ENCODE data around the gene RPS23. TPM values are rescaled to one million over a fixed set of nuclear protein-coding genes. Genes with fewer than 3 reads are reported as not detected.
"Not testable (repeated sequence)": the region's sequence is repeated elsewhere in the genome, so short reads cannot be mapped to it uniquely, and the experiment has no call there.

The RPS23 gene
- total RNA-seq, 2 experiments from 2014 or later = 3,081 to 3,109 TPM

GRCh38 chr5:82285206-82285605 lies 7.1 kb upstream of the RPS23 start:
- Mint-ChIP-seq H3K27ac (no peak overlapping the region), H3K4me3 (no peak overlapping the region), H3K4me1 (ENCODE audit: low read depth) (peaks cover 13% of the 10 kb centered on the region), H3K9me3 (no peaks in the 10 kb centered on the region), H3K27me3 (ENCODE audit: low read depth) (no peaks in the 10 kb centered on the region), H3K36me3 (ENCODE audit: low read depth) (no peaks in the 10 kb centered on the region)
- CTCF ChIA-PET = no interaction called here
- DNase-seq = no peak
- intact Hi-C loops (cut with micrococcal nuclease) = no loop called here

DNA sequence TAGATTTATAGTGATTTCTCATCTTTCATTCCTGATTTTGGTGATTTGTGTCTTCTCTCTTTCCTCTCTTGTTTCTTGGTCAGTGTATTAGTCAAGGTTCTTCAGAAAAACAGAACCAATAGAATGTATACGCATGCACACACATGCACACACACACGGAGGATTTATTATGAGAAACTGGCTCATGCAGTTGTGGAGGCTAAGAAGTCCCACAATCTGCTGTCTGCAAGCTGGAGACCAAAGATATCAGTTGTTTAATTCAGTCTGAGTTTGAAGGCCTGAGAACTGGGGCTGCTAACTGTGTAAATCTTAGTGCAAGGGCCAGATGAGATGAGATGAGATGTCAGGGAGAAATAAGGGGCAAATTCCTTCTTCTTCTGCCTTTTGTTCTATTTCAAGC lies 5.7 kb upstream of the RPS23 start:
- Mint-ChIP-seq H3K4me1 (ENCODE audit: low read depth) (peaks cover 24% of the 10 kb centered on the region), H3K27ac (no peak overlapping the region), H3K4me3 (no peak overlapping the region), H3K27me3 (ENCODE audit: low read depth) (no peaks in the 10 kb centered on the region), H3K9me3 (no peaks in the 10 kb centered on the region), H3K36me3 (ENCODE audit: low read depth) (no peaks in the 10 kb centered on the region)
- intact Hi-C loops (cut with micrococcal nuclease) = no loop called here
- no peak for DNase-seq
- CTCF ChIA-PET = no interaction called here

GRCh38 chr5:82278711-82279370 lies 687 bp upstream of the RPS23 start:
- CTCF ChIA-PET = interaction anchor here (0.5 to 1.1 kb wide), 2 partner anchors 8 to 20 kb away, joined by 3 read pairs; no protein-coding TSS in a partner anchor
- H3K27ac Mint-ChIP-seq = peak overlapping the region; percentile 99
- peaks cover 43% of the 10 kb centered on the region for H3K36me3 Mint-ChIP-seq (ENCODE audit: low read depth)
- no peak for DNase-seq
- peaks cover 39% of the 10 kb centered on the region for H3K4me1 Mint-ChIP-seq (ENCODE audit: low read depth)
- peak overlapping the region; percentile 95 for H3K4me3 Mint-ChIP-seq
- no peaks in the 10 kb centered on the region for H3K9me3 Mint-ChIP-seq
- intact Hi-C loops (cut with micrococcal nuclease) = loop anchor here (1.0 to 5.0 kb wide), 8 partner anchors 78 to 978 kb away; partner anchors contain the start of genes ATG10, SSBP2, TMEM167A and XRCC4
- no peaks in the 10 kb centered on the region for H3K27me3 Mint-ChIP-seq (ENCODE audit: low read depth)

DNA sequence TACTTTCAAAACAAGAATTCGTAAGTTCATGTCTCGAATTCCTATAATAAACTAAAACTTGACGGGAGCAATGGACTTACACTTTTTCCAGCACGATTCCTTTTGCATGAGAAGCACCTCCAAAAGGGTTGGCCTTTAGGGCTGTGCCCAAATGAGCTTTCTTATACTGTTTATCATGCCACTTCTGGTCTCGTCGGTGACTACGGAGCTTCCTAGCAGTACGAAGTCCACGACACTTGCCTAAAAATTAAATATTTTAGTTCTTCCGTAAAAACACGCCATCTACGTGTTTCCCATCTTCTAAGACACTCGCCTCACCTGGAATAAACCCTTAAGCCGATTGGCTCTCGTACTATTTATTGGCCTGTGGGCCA lies 554 bp downstream of the RPS23 start:
- CTCF ChIA-PET = no interaction called here
- H3K9me3 Mint-ChIP-seq = no peaks in the 10 kb centered on the region
- no peak for DNase-seq
- H3K27me3 Mint-ChIP-seq (ENCODE audit: low read depth) = no peaks in the 10 kb centered on the region
- peak overlapping the region; percentile 95 for H3K4me3 Mint-ChIP-seq
- intact Hi-C loops (cut with micrococcal nuclease) = loop anchor here (5.0 kb wide), 2 partner anchors 740 to 850 kb away; no protein-coding TSS in a partner anchor
- peaks cover 53% of the 10 kb centered on the region for H3K36me3 Mint-ChIP-seq (ENCODE audit: low read depth)
- H3K27ac Mint-ChIP-seq = peak overlapping the region; percentile 99
- peaks cover 38% of the 10 kb centered on the region for H3K4me1 Mint-ChIP-seq (ENCODE audit: low read depth)

GRCh38 chr5:82276800-82277612 lies 1.1 kb downstream of the RPS23 start:
- CTCF ChIA-PET = no interaction called here
- Mint-ChIP-seq H3K27me3 (ENCODE audit: low read depth) (no peaks in the 10 kb centered on the region), H3K36me3 (ENCODE audit: low read depth) (peaks cover 58% of the 10 kb centered on the region), H3K27ac (peak overlapping the region; percentile 99), H3K4me3 (peak overlapping the region; percentile 95), H3K9me3 (no peaks in the 10 kb centered on the region), H3K4me1 (ENCODE audit: low read depth) (peaks cover 41% of the 10 kb centered on the region)
- intact Hi-C loops (cut with micrococcal nuclease) = loop anchor here (5.0 kb wide), 2 partner anchors 740 to 850 kb away; no protein-coding TSS in a partner anchor
- no peak for DNase-seq

- peaks cover 34% of the 10 kb centered on the region for H3K4me1 Mint-ChIP-seq (ENCODE audit: low read depth)
- CTCF ChIA-PET = no interaction called here
These were observed 2.9 kb downstream of the RPS23 start for GRCh38 chr5:82275216-82275664.

DNA sequence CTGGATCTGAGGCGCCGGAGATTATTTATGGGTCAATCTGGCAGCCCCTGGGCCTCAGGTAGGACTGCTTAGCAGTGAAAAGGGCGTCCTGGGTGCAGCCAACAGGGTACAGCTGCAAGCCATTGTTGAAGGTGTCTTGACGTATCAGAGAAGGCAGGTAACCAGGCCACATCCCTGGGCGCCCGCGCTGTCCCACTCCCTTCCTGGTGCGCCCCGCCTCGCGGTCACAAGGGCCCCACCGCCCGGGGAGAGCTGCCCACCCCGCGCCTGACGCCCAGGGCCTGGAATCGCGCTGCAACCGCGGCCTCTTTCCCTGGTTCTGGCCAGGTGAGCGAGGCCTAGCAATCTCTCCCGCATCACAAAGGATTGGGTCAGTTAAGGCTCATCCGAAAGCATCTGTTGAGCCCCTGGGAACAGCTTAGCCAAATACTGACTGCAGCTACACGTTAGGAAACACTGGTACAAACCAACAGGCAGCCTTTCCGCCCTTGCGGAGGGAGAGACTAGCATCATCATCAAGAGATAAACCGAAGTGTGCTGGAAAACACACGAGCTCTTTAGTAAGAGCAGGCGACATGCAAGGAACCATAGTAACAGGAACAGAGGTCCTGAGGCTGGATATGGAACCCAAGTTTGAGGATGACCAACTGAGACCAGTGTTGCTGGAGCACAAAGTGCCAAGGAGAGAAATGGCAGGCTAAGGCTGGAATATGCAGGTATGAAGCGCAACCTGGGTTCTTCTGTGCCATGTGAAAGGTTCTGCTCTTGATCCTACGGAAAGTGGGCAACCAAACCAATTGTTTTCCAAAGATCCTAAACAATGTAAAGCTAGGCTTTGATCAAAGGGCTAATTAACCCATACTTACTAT lies 3.6 kb downstream of the RPS23 start:
- Mint-ChIP-seq H3K4me3 (peak overlapping the region; percentile 6), H3K4me1 (ENCODE audit: low read depth) (peaks cover 27% of the 10 kb centered on the region), H3K27me3 (ENCODE audit: low read depth) (no peaks in the 10 kb centered on the region), H3K9me3 (no peaks in the 10 kb centered on the region), H3K36me3 (ENCODE audit: low read depth) (peaks cover 71% of the 10 kb centered on the region), H3K27ac (no peak overlapping the region)
- CTCF ChIA-PET = no interaction called here
- intact Hi-C loops (cut with micrococcal nuclease) = loop anchor here (5.0 kb wide), 2 partner anchors 737 to 847 kb away; no protein-coding TSS in a partner anchor
- DNase-seq = no peak

More at GRCh38 chr5:82275216-82275664, 2.9 kb downstream of the RPS23 start:
- H3K27me3 Mint-ChIP-seq (ENCODE audit: low read depth) = no peaks in the 10 kb centered on the region
- no peak overlapping the region for H3K27ac Mint-ChIP-seq
- H3K4me3 Mint-ChIP-seq = peak overlapping the region; percentile 14
- H3K36me3 Mint-ChIP-seq (ENCODE audit: low read depth) = peaks cover 66% of the 10 kb centered on the region
- intact Hi-C loops (cut with micrococcal nuclease) = loop anchor here (5.0 kb wide), 2 partner anchors 738 to 848 kb away; no protein-coding TSS in a partner anchor
- no peaks in the 10 kb centered on the region for H3K9me3 Mint-ChIP-seq
- no peak for DNase-seq

- intact Hi-C loops (cut with micrococcal nuclease); H3K27ac Mint-ChIP-seq; CTCF ChIA-PET; DNase-seq; H3K9me3 Mint-ChIP-seq; H3K27me3 Mint-ChIP-seq (ENCODE audit: low read depth); H3K4me3 Mint-ChIP-seq: not testable (repeated sequence)
- peaks cover 20% of the 10 kb centered on the region for H3K4me1 Mint-ChIP-seq (ENCODE audit: low read depth)
- peaks cover 79% of the 10 kb centered on the region for H3K36me3 Mint-ChIP-seq (ENCODE audit: low read depth)
These were observed 4.7 kb downstream of the RPS23 start for GRCh38 chr5:82273426-82273825.

DNA sequence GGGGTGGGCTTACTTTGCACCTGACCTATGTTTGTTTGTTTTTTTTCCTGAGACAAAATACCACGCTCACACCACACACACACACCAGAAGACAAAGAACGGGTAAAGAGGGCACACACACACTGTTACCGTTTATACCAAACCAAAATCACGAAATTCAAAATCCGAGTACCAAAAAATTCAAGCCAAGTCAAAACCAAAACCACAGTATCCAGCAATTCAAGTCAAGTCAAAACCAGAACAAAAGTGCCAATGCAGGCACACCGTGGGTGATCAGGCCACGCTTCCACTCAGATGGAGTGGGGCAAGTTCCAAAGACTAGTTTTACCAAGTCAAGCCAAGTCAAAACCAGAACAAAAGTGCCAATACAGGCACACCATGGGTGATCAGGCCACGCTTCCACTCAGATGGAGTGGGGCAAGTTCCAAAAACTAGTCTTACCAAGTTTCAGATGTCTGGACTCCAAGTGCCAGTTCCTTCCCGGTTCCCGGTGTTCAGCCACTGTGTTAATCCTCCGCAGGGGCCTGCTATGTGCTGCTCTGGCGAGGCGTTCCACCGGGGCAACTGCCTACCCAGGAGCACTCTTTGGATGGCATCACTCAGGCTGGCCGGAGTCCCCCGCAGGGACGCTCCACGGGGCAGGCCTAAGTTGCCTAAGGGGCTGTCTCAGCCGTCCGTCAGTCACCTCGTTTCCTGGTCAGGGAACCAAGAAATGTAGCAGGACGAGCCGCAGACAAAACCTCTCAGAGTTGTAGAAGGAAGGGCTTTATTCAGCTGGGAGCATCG lies 5.4 kb downstream of the RPS23 start:
- H3K36me3 Mint-ChIP-seq (ENCODE audit: low read depth) = peaks cover 75% of the 10 kb centered on the region
- CTCF ChIA-PET; H3K27ac Mint-ChIP-seq; H3K27me3 Mint-ChIP-seq (ENCODE audit: low read depth); DNase-seq; H3K4me3 Mint-ChIP-seq; H3K9me3 Mint-ChIP-seq; intact Hi-C loops (cut with micrococcal nuclease): not testable (repeated sequence)
- peaks cover 20% of the 10 kb centered on the region for H3K4me1 Mint-ChIP-seq (ENCODE audit: low read depth)

- H3K9me3 Mint-ChIP-seq; H3K27ac Mint-ChIP-seq; intact Hi-C loops (cut with micrococcal nuclease); H3K4me1 Mint-ChIP-seq (ENCODE audit: low read depth); H3K27me3 Mint-ChIP-seq (ENCODE audit: low read depth); DNase-seq; H3K4me3 Mint-ChIP-seq: not testable (repeated sequence)
- H3K36me3 Mint-ChIP-seq (ENCODE audit: low read depth) = peaks cover 45% of the 10 kb centered on the region
- CTCF ChIA-PET = interaction anchor here (0.7 kb wide), 1 partner anchor 163 kb away, joined by 3 read pairs; no protein-coding TSS in a partner anchor
These were observed 8.8 kb downstream of the RPS23 start for GRCh38 chr5:82269363-82269762.

- H3K9me3 Mint-ChIP-seq; intact Hi-C loops (cut with micrococcal nuclease); DNase-seq; H3K4me3 Mint-ChIP-seq; CTCF ChIA-PET; H3K27me3 Mint-ChIP-seq (ENCODE audit: low read depth); H3K4me1 Mint-ChIP-seq (ENCODE audit: low read depth); H3K27ac Mint-ChIP-seq: not testable (repeated sequence)
- H3K36me3 Mint-ChIP-seq (ENCODE audit: low read depth) = peaks cover 30% of the 10 kb centered on the region
These were observed 10.7 kb downstream of the RPS23 start for GRCh38 chr5:82267297-82267933.
